HepG2 (cell line): ENCODE data around the gene PSMD12. TPM values are rescaled to one million over a fixed set of nuclear protein-coding genes. Genes with fewer than 3 reads are reported as not detected.
A peak's percentile ranks its signal among the peaks of the same experiment; 100 is the strongest.

Experiments
- ELF1 ChIP-seq: sonication (generic); formaldehyde crosslinking; IDR thresholded peaks from 2 replicates; pipeline ENCODE4 v1.4.0; 2020; ENCODE audit warnings: missing genetic modification reagents
- GATAD1 ChIP-seq: IDR thresholded peaks from 2 replicates; pipeline ENCODE4 v1.6.1; 2016; ENCODE audit warnings: missing genetic modification reagents, missing compliant biosample characterization
- GATAD2A ChIP-seq: IDR thresholded peaks from 2 replicates; pipeline ENCODE4 v1.6.1; 2016
- LRRFIP1 ChIP-seq: sonication (generic); formaldehyde crosslinking; conservative IDR thresholded peaks from 2 replicates; pipeline ENCODE4 v1.4.0; 2020; ENCODE audit warnings: missing genetic modification reagents
- MIXL1 ChIP-seq: IDR thresholded peaks from 2 replicates; pipeline ENCODE4 v1.6.1; 2016
- NR2F2 ChIP-seq: IDR thresholded peaks from 2 replicates; pipeline ENCODE4 v1.6.1; 2012; ENCODE audit warnings: low read depth, inconsistent platforms, borderline replicate concordance
- REXO4 ChIP-seq: sonication (generic); formaldehyde crosslinking; IDR thresholded peaks from 2 replicates; pipeline ENCODE4 v1.8.0; 2022; ENCODE audit warnings: missing genetic modification reagents, mild to moderate bottlenecking, borderline replicate concordance
- TAF1 ChIP-seq: sonication (generic); formaldehyde crosslinking; IDR thresholded peaks from 2 replicates; pipeline ENCODE4 v1.4.0; 2020; ENCODE audit warnings: missing genetic modification reagents
- TARDBP ChIP-seq: sonication (generic); formaldehyde crosslinking; IDR thresholded peaks from 2 replicates; pipeline ENCODE4 v1.8.0; 2022; ENCODE audit warnings: mild to moderate bottlenecking, missing genetic modification reagents
- ZBTB10 ChIP-seq: sonication (generic); formaldehyde crosslinking; IDR thresholded peaks from 2 replicates; pipeline ENCODE4 v1.4.0; 2020; ENCODE audit warnings: missing genetic modification reagents, borderline replicate concordance
- ZBTB2 ChIP-seq: sonication (generic); formaldehyde crosslinking; IDR thresholded peaks from 2 replicates; pipeline ENCODE4 v1.8.0; 2022; ENCODE audit warnings: low read depth, missing genetic modification reagents
- ZMAT3 ChIP-seq: sonication (generic); formaldehyde crosslinking; conservative IDR thresholded peaks from 2 replicates; pipeline ENCODE4 v1.7.0; 2021; ENCODE audit warnings: missing genetic modification reagents
- ZNF282 ChIP-seq: fragments of 450-650 bp; IDR thresholded peaks from 2 replicates; pipeline ENCODE4 v1.6.1; 2018; ENCODE audit not compliant: partially characterized antibody
- ZNF34 ChIP-seq: sonication (generic); formaldehyde crosslinking; IDR thresholded peaks from 2 replicates; pipeline ENCODE4 v1.4.0; 2020; ENCODE audit warnings: mild to moderate bottlenecking, missing genetic modification reagents, borderline replicate concordance
- ZNF510 ChIP-seq: sonication (generic); formaldehyde crosslinking; IDR thresholded peaks from 2 replicates; pipeline ENCODE4 v1.4.0; 2020; ENCODE audit warnings: low read depth, mild to moderate bottlenecking, missing genetic modification reagents
- ZNF619 ChIP-seq: sonication (generic); formaldehyde crosslinking; IDR thresholded peaks from 2 replicates; pipeline ENCODE4 v1.4.0; 2020; ENCODE audit warnings: mild to moderate bottlenecking, missing genetic modification reagents
- polyA plus RNA-seq, 8 experiments: library from polyadenylated mRNA; depleted of rRNA in 3 of 8; stranded (reverse) in 7 of 8; unstranded in 1 of 8; fragments of >200 nt; fragmentation: Illumina TruSeq in 4 of 8; extraction: Trizol in 4 of 8; gene quantifications; 2 replicates each; pipeline versions ENCODE4 v1.2.1 to v1.2.3, GENCODE V29; 2011 to 2016; ENCODE audit warnings: low read depth in 4 of 8, missing spikeins in 1 of 8, mixed read lengths in 1 of 8; ENCODE audit not compliant: insufficient read depth in 1 of 8
- total RNA-seq, 5 experiments: library from RNA; depleted of rRNA; stranded (reverse); fragments of >200 nt; fragmentation: Illumina TruSeq; extraction: Trizol; gene quantifications; 2 replicates each; pipeline ENCODE4 v1.2.3, GENCODE V29; 2016; ENCODE audit warnings: low read depth in 1 of 5
- TF ChIP-seq, protein P1 (sequence below): IDR thresholded peaks from 2 replicates; pipeline ENCODE4 v1.6.1; 2016; ENCODE audit warnings: low read depth, missing genetic modification reagents, missing compliant biosample characterization

PSMD12 gene
- total and polyA plus RNA-seq, 2 of the 13 experiments (the other 11 are each of a cell fraction or from before 2014, with no cell fraction given) = 27.4 to 71.7 TPM

DNA sequence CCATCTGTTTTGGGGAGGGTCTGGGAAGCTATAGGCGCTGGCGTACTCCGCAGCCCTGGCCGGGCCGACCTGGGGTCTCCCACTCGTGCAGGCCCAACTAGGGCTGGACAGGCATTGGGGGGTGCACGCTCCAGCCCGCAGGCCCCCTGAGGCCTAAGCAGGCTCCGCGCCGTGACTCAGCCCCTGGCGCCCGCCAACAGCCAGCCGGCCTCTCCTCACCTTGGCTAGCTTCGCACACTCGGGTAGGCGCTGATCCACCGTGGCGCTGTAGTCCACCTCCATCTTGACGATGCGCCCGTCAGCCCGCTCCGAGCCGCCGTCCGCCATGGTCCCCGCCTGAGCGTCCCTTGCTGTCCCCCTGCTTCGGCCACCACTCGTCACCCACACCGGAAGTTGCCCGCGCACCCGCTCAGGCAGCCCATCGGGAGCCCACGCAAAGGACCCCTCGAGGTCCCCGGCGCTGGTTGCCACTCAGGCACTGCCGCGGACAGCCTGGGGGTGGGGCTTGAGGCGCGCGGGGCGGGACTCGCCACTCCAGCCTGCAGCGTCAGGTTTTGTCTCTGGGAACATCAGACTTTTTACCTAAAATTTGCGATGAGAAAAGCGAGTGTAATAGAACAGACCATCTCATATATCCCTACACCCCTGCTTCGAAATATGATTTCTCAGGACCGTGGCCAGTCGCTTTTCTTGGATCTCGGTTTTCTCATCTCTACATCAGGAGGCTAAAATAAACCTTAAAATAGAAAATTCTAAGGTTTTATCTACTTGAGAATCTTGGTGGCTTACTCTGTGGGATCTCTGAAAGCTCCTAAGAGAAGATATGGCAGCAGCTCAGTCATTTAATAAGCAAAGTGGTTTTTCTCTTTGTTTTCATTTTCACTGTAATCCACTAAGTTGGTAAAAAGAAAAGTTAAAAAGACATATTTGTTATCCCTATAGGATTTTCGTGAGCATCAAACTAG, at the start of gene PSMD12 (continued):
- TF ChIP-seq LRRFIP1 (no peak), REXO4 (no peak), ELF1 (peak; percentile 98), ZNF34 (peak; percentile 96), TARDBP (CRISPR knock-in tag) (peak; percentile 99), TAF1 (CRISPR knock-in tag) (peak; percentile 100), ZBTB2 (CRISPR knock-in tag) (peak; percentile 70; the same call in 1 of the 2 replicates), MIXL1 (peak; percentile 76; the same call in 1 of the 2 replicates), ZNF510 (CRISPR knock-in tag) (peak; percentile 92; the same call in 1 of the 2 replicates), NR2F2 (no peak), ZBTB10 (CRISPR knock-in tag) (0 out of 2 replicates have a peak, but pooled peaks have one; percentile 63), GATAD1 (peak; percentile 98), GATAD2A (CRISPR knock-in tag) (peak; percentile 79), ZNF619 (CRISPR knock-in tag) (peak; percentile 92; the same call in 1 of the 2 replicates), ZMAT3 (CRISPR knock-in tag) (peak; percentile 98), ZNF282 (no peak)
- TF ChIP-seq, protein P1, sequence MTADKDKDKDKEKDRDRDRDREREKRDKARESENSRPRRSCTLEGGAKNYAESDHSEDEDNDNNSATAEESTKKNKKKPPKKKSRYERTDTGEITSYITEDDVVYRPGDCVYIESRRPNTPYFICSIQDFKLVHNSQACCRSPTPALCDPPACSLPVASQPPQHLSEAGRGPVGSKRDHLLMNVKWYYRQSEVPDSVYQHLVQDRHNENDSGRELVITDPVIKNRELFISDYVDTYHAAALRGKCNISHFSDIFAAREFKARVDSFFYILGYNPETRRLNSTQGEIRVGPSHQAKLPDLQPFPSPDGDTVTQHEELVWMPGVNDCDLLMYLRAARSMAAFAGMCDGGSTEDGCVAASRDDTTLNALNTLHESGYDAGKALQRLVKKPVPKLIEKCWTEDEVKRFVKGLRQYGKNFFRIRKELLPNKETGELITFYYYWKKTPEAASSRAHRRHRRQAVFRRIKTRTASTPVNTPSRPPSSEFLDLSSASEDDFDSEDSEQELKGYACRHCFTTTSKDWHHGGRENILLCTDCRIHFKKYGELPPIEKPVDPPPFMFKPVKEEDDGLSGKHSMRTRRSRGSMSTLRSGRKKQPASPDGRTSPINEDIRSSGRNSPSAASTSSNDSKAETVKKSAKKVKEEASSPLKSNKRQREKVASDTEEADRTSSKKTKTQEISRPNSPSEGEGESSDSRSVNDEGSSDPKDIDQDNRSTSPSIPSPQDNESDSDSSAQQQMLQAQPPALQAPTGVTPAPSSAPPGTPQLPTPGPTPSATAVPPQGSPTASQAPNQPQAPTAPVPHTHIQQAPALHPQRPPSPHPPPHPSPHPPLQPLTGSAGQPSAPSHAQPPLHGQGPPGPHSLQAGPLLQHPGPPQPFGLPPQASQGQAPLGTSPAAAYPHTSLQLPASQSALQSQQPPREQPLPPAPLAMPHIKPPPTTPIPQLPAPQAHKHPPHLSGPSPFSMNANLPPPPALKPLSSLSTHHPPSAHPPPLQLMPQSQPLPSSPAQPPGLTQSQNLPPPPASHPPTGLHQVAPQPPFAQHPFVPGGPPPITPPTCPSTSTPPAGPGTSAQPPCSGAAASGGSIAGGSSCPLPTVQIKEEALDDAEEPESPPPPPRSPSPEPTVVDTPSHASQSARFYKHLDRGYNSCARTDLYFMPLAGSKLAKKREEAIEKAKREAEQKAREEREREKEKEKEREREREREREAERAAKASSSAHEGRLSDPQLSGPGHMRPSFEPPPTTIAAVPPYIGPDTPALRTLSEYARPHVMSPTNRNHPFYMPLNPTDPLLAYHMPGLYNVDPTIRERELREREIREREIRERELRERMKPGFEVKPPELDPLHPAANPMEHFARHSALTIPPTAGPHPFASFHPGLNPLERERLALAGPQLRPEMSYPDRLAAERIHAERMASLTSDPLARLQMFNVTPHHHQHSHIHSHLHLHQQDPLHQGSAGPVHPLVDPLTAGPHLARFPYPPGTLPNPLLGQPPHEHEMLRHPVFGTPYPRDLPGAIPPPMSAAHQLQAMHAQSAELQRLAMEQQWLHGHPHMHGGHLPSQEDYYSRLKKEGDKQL (CRISPR knock-in tag) = peak; percentile 40; the same call in 1 of the 2 replicates
